Cerebellar nuclear complex (tissue), 1 donor: ENCODE measurements around the gene CYP8B1.

ENCODE experiments used
- DNase-seq, 2 experiments: peaks; one replicate each; lab custom pipeline; 2025; lab: John Stamatoyannopoulos, UW

CYP8B1 gene

GRCh38 chr3:42852441-42852840 lies 23.2 kb downstream of the CYP8B1 start:
- DNase-seq, result no peak

- DNase-seq, result no peak
Measured at GRCh38 chr3:42851228-42851834, 24.3 kb downstream of the CYP8B1 start.

- no peak for DNase-seq
Measured at GRCh38 chr3:42850263-42850662, 25.4 kb downstream of the CYP8B1 start.

- DNase-seq, result no peak
Measured at GRCh38 chr3:42849017-42849416, 26.7 kb downstream of the CYP8B1 start.

- DNase-seq, result no peak
Measured at GRCh38 chr3:42847731-42848130, 27.9 kb downstream of the CYP8B1 start.

- DNase-seq, result no peak
Measured at GRCh38 chr3:42846685-42847522, 28.8 kb downstream of the CYP8B1 start.

GRCh38 chr3:42844815-42845214 lies 30.9 kb downstream of the CYP8B1 start:
- no peak for DNase-seq

GRCh38 chr3:42844412-42844713 lies 31.3 kb downstream of the CYP8B1 start:
- DNase-seq, result no peak

GRCh38 chr3:42843713-42844411 lies 31.8 kb downstream of the CYP8B1 start:
- no peak for DNase-seq

- DNase-seq, result no peak
Measured at GRCh38 chr3:42841332-42841731, 34.3 kb downstream of the CYP8B1 start.

- peak in 1 of 2 experiments; percentile 2 for DNase-seq
Measured at GRCh38 chr3:42839616-42840015, 36.1 kb downstream of the CYP8B1 start.

GRCh38 chr3:42838571-42838970 lies 37.1 kb downstream of the CYP8B1 start:
- DNase-seq, result no peak

- DNase-seq, result no peak
Measured at GRCh38 chr3:42836150-42837123, 39.2 kb downstream of the CYP8B1 start.

- DNase-seq, result no peak
Measured at GRCh38 chr3:42831321-42831713, 44.4 kb downstream of the CYP8B1 start.

- no peak for DNase-seq
Measured at GRCh38 chr3:42830437-42831320, 45.0 kb downstream of the CYP8B1 start.

- no peak for DNase-seq
Measured at GRCh38 chr3:42829628-42830436, 45.8 kb downstream of the CYP8B1 start.

GRCh38 chr3:42829083-42829627 lies 46.5 kb downstream of the CYP8B1 start:
- no peak for DNase-seq

GRCh38 chr3:42827654-42828053 lies 48.0 kb downstream of the CYP8B1 start:
- DNase-seq, result no peak

GRCh38 chr3:42827023-42827422 lies 48.7 kb downstream of the CYP8B1 start:
- no peak for DNase-seq

- DNase-seq, result no peak
Measured at GRCh38 chr3:42826141-42826540, 49.5 kb downstream of the CYP8B1 start.
